Measurements from ENCODE around the gene MAP6. TPM values are rescaled to one million over a fixed set of nuclear protein-coding genes. Genes with fewer than 3 reads are reported as not detected.

Gene MAP6
- total and polyA plus RNA-seq, 2 of the 13 experiments (the other 11 are each of a cell fraction or from before 2014, with no cell fraction given): 0.04 TPM; not detected in 1

DNA sequence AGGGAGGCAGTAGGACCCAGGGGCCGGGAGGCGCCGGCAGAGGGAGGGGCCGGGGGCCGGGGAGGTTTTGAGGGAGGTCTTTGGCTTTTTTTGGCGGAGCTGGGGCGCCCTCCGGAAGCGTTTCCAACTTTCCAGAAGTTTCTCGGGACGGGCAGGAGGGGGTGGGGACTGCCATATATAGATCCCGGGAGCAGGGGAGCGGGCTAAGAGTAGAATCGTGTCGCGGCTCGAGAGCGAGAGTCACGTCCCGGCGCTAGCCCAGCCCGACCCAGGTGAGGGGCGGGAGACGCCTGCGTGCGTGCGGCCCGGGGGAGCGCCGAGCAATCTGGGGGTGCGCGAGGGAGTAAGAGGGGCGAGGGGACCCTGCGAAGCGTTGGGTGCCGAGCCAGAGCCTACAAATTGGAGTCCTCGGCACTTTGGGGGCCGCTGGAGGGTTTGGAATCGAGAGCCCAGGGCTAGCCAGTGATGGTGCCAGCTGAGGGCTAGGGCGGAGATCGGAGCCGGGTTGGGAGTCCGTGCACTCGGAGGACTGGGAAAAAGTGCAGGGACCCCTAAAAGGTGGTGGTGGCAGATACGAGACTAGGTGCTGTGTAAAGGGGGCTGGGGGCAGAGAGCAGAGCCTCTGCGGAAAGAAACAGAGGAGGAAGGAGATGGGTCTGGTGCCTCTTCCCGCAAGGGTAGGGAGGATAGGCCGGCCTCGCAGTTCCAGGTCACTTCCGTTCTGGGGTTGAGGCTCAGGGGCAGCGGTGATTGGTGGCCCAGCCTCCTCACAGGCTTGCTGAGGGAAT, 106.6 kb downstream of the MAP6 start, which contains the start of gene SERPINH1 (continued):
- TF ChIP-seq, protein P1, sequence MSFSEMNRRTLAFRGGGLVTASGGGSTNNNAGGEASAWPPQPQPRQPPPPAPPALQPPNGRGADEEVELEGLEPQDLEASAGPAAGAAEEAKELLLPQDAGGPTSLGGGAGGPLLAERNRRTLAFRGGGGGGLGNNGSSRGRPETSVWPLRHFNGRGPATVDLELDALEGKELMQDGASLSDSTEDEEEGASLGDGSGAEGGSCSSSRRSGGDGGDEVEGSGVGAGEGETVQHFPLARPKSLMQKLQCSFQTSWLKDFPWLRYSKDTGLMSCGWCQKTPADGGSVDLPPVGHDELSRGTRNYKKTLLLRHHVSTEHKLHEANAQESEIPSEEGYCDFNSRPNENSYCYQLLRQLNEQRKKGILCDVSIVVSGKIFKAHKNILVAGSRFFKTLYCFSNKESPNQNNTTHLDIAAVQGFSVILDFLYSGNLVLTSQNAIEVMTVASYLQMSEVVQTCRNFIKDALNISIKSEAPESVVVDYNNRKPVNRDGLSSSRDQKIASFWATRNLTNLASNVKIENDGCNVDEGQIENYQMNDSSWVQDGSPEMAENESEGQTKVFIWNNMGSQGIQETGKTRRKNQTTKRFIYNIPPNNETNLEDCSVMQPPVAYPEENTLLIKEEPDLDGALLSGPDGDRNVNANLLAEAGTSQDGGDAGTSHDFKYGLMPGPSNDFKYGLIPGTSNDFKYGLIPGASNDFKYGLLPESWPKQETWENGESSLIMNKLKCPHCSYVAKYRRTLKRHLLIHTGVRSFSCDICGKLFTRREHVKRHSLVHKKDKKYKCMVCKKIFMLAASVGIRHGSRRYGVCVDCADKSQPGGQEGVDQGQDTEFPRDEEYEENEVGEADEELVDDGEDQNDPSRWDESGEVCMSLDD (CRISPR knock-in tag; IDR thresholded peaks at IDR 0.05; ENCODE audit: borderline replicate concordance): no peak
- TF ChIP-seq, protein P2, sequence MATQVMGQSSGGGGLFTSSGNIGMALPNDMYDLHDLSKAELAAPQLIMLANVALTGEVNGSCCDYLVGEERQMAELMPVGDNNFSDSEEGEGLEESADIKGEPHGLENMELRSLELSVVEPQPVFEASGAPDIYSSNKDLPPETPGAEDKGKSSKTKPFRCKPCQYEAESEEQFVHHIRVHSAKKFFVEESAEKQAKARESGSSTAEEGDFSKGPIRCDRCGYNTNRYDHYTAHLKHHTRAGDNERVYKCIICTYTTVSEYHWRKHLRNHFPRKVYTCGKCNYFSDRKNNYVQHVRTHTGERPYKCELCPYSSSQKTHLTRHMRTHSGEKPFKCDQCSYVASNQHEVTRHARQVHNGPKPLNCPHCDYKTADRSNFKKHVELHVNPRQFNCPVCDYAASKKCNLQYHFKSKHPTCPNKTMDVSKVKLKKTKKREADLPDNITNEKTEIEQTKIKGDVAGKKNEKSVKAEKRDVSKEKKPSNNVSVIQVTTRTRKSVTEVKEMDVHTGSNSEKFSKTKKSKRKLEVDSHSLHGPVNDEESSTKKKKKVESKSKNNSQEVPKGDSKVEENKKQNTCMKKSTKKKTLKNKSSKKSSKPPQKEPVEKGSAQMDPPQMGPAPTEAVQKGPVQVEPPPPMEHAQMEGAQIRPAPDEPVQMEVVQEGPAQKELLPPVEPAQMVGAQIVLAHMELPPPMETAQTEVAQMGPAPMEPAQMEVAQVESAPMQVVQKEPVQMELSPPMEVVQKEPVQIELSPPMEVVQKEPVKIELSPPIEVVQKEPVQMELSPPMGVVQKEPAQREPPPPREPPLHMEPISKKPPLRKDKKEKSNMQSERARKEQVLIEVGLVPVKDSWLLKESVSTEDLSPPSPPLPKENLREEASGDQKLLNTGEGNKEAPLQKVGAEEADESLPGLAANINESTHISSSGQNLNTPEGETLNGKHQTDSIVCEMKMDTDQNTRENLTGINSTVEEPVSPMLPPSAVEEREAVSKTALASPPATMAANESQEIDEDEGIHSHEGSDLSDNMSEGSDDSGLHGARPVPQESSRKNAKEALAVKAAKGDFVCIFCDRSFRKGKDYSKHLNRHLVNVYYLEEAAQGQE (IDR thresholded peaks at IDR 0.05; ENCODE audit: borderline replicate concordance in 1 of 2, low read depth in 1 of 2, low read length in 2 of 2): 0 out of 4 replicates have a peak, but pooled peaks of 1 of the 2 experiments have one; percentile 24
- no peak for TF ChIP-seq KLF11 (CRISPR knock-in tag; IDR thresholded peaks at IDR 0.05)
- TF ChIP-seq, protein P3, sequence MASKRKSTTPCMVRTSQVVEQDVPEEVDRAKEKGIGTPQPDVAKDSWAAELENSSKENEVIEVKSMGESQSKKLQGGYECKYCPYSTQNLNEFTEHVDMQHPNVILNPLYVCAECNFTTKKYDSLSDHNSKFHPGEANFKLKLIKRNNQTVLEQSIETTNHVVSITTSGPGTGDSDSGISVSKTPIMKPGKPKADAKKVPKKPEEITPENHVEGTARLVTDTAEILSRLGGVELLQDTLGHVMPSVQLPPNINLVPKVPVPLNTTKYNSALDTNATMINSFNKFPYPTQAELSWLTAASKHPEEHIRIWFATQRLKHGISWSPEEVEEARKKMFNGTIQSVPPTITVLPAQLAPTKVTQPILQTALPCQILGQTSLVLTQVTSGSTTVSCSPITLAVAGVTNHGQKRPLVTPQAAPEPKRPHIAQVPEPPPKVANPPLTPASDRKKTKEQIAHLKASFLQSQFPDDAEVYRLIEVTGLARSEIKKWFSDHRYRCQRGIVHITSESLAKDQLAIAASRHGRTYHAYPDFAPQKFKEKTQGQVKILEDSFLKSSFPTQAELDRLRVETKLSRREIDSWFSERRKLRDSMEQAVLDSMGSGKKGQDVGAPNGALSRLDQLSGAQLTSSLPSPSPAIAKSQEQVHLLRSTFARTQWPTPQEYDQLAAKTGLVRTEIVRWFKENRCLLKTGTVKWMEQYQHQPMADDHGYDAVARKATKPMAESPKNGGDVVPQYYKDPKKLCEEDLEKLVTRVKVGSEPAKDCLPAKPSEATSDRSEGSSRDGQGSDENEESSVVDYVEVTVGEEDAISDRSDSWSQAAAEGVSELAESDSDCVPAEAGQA (IDR thresholded peaks at IDR 0.05; ENCODE audit: low read depth): no peak
- TF ChIP-seq, protein P3 (CRISPR knock-in tag; IDR thresholded peaks at IDR 0.05; ENCODE audit: borderline replicate concordance): no peak
- TF ChIP-seq, protein P4, sequence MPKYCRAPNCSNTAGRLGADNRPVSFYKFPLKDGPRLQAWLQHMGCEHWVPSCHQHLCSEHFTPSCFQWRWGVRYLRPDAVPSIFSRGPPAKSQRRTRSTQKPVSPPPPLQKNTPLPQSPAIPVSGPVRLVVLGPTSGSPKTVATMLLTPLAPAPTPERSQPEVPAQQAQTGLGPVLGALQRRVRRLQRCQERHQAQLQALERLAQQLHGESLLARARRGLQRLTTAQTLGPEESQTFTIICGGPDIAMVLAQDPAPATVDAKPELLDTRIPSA (CRISPR knock-in tag; IDR thresholded peaks at IDR 0.05; ENCODE audit: borderline replicate concordance): no peak
- TF ChIP-seq ZNF619 (CRISPR knock-in tag; IDR thresholded peaks at IDR 0.05): no peak
- TF ChIP-seq TBX2 (CRISPR knock-in tag; IDR thresholded peaks at IDR 0.05; ENCODE audit: borderline replicate concordance): no peak
- no peak for TF ChIP-seq ZFP62 (CRISPR knock-in tag; IDR thresholded peaks at IDR 0.05)
- TF ChIP-seq NCOA2 (CRISPR knock-in tag; IDR thresholded peaks at IDR 0.05): no peak
- TF ChIP-seq ZBTB38 (CRISPR knock-in tag; IDR thresholded peaks at IDR 0.05): no peak
- TF ChIP-seq, protein P5, sequence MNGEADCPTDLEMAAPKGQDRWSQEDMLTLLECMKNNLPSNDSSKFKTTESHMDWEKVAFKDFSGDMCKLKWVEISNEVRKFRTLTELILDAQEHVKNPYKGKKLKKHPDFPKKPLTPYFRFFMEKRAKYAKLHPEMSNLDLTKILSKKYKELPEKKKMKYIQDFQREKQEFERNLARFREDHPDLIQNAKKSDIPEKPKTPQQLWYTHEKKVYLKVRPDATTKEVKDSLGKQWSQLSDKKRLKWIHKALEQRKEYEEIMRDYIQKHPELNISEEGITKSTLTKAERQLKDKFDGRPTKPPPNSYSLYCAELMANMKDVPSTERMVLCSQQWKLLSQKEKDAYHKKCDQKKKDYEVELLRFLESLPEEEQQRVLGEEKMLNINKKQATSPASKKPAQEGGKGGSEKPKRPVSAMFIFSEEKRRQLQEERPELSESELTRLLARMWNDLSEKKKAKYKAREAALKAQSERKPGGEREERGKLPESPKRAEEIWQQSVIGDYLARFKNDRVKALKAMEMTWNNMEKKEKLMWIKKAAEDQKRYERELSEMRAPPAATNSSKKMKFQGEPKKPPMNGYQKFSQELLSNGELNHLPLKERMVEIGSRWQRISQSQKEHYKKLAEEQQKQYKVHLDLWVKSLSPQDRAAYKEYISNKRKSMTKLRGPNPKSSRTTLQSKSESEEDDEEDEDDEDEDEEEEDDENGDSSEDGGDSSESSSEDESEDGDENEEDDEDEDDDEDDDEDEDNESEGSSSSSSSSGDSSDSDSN (CRISPR knock-in tag; IDR thresholded peaks at IDR 0.05): peak; percentile 74
